Measurements from ENCODE around the gene CAMK4.

DNA sequence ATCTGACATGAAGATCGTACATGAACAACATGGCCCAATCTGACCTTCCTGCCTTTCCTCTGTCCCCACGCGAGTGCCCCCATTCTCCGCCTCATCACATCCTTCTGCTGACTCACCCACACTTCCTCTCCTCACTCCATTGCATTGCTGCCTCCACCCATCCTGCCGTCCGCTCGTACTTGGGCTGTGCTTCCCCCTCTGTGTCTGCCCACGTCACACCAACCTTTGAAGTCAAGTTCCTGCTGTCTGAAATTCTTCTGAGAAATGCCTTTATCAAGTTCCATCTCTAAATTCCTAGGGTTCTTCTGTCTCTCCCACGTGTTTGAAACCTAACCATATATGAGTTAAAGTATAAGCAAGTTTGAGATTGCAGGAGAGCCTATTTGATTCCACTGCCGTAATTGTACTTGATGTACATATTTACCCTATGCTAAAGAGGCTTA, 306.1 kb downstream of the CAMK4 start:
- TF ChIP-seq, protein P1, sequence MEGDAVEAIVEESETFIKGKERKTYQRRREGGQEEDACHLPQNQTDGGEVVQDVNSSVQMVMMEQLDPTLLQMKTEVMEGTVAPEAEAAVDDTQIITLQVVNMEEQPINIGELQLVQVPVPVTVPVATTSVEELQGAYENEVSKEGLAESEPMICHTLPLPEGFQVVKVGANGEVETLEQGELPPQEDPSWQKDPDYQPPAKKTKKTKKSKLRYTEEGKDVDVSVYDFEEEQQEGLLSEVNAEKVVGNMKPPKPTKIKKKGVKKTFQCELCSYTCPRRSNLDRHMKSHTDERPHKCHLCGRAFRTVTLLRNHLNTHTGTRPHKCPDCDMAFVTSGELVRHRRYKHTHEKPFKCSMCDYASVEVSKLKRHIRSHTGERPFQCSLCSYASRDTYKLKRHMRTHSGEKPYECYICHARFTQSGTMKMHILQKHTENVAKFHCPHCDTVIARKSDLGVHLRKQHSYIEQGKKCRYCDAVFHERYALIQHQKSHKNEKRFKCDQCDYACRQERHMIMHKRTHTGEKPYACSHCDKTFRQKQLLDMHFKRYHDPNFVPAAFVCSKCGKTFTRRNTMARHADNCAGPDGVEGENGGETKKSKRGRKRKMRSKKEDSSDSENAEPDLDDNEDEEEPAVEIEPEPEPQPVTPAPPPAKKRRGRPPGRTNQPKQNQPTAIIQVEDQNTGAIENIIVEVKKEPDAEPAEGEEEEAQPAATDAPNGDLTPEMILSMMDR (IDR thresholded peaks at IDR 0.05): no peak
- TF ChIP-seq EP300 (IDR thresholded peaks at IDR 0.05) (no peak), POLR2A (IDR thresholded peaks at IDR 0.05; ENCODE audit: low read depth) (no peak)
